Nephron progenitor cell (in vitro differentiated cells): ENCODE data around the gene RASGRF1.

ENCODE experiments used
- DNase-seq: peaks from one replicate; pipeline ENCODE4 v3.0.0; 2021
- H3K27ac Mint-ChIP-seq: 2 replicates; pipeline ENCODE4 v1.8.0; 2021; ENCODE audit warnings: mild to moderate bottlenecking, moderate library complexity, mixed read lengths
- H3K27me3 Mint-ChIP-seq: 2 replicates; pipeline ENCODE4 v1.8.0; 2021; ENCODE audit warnings: mild to moderate bottlenecking, low read depth, mixed read lengths; ENCODE audit not compliant: poor library complexity
- H3K36me3 Mint-ChIP-seq: 2 replicates; pipeline ENCODE4 v1.8.0; 2021; ENCODE audit warnings: low read depth, mixed read lengths
- H3K4me1 Mint-ChIP-seq: 2 replicates; pipeline ENCODE4 v1.8.0; 2021; ENCODE audit warnings: mixed read lengths
- H3K4me3 Mint-ChIP-seq: 2 replicates; pipeline ENCODE4 v1.8.0; 2021; ENCODE audit warnings: mild to moderate bottlenecking, moderate library complexity, mixed read lengths
- H3K9me3 Mint-ChIP-seq: 2 replicates; pipeline ENCODE4 v1.8.0; 2021; ENCODE audit warnings: mild to moderate bottlenecking, moderate library complexity, mixed read lengths
- TF ChIP-seq, protein P1 (sequence below): fragments of 200-600 bp; sonication (generic); IDR thresholded peaks from 2 replicates; pipeline ENCODE4 v1.5.0; 2021; ENCODE audit warnings: antibody characterized with exemption

RASGRF1 gene

GRCh38 chr15:78923480-78924360, 166.9 kb downstream of the RASGRF1 start:
- H3K9me3 Mint-ChIP-seq, result no peaks in the 10 kb centered on the region
- TF ChIP-seq, protein P1, sequence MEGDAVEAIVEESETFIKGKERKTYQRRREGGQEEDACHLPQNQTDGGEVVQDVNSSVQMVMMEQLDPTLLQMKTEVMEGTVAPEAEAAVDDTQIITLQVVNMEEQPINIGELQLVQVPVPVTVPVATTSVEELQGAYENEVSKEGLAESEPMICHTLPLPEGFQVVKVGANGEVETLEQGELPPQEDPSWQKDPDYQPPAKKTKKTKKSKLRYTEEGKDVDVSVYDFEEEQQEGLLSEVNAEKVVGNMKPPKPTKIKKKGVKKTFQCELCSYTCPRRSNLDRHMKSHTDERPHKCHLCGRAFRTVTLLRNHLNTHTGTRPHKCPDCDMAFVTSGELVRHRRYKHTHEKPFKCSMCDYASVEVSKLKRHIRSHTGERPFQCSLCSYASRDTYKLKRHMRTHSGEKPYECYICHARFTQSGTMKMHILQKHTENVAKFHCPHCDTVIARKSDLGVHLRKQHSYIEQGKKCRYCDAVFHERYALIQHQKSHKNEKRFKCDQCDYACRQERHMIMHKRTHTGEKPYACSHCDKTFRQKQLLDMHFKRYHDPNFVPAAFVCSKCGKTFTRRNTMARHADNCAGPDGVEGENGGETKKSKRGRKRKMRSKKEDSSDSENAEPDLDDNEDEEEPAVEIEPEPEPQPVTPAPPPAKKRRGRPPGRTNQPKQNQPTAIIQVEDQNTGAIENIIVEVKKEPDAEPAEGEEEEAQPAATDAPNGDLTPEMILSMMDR, result no peak

GRCh38 chr15:78923015-78923414, 167.6 kb downstream of the RASGRF1 start:
- Mint-ChIP-seq H3K9me3 (no peaks in the 10 kb centered on the region), H3K36me3 (peaks cover 47% of the 10 kb centered on the region), H3K4me3 (no peak overlapping the region), H3K27me3 (no peaks in the 10 kb centered on the region), H3K27ac (no peak overlapping the region), H3K4me1 (no peaks in the 10 kb centered on the region)
- TF ChIP-seq, protein P1, result no peak
- no peak for DNase-seq

More at GRCh38 chr15:78923480-78924360, 166.9 kb downstream of the RASGRF1 start:
- peaks cover 43% of the 10 kb centered on the region for H3K36me3 Mint-ChIP-seq
- no peaks in the 10 kb centered on the region for H3K4me1 Mint-ChIP-seq
- H3K27ac Mint-ChIP-seq, result peak overlapping the region; percentile 54
- no peak overlapping the region for H3K4me3 Mint-ChIP-seq
- DNase-seq, result no peak
- H3K27me3 Mint-ChIP-seq, result no peaks in the 10 kb centered on the region

- Mint-ChIP-seq H3K9me3 (no peaks in the 10 kb centered on the region), H3K36me3 (peaks cover 48% of the 10 kb centered on the region), H3K27ac (peak overlapping the region; percentile 59), H3K4me1 (no peaks in the 10 kb centered on the region), H3K4me3 (no peak overlapping the region), H3K27me3 (no peaks in the 10 kb centered on the region)
- DNase-seq, result no peak
- TF ChIP-seq, protein P1, result no peak
Measured at GRCh38 chr15:78922527-78922926, 168.1 kb downstream of the RASGRF1 start.

- TF ChIP-seq, protein P1, result no peak
- Mint-ChIP-seq H3K4me3 (no peak overlapping the region), H3K4me1 (peaks cover 1% of the 10 kb centered on the region), H3K36me3 (peaks cover 46% of the 10 kb centered on the region), H3K27me3 (no peaks in the 10 kb centered on the region), H3K9me3 (no peaks in the 10 kb centered on the region), H3K27ac (peak overlapping the region; percentile 54)
- no peak for DNase-seq
Measured at GRCh38 chr15:78921940-78922339, 168.6 kb downstream of the RASGRF1 start.

DNA sequence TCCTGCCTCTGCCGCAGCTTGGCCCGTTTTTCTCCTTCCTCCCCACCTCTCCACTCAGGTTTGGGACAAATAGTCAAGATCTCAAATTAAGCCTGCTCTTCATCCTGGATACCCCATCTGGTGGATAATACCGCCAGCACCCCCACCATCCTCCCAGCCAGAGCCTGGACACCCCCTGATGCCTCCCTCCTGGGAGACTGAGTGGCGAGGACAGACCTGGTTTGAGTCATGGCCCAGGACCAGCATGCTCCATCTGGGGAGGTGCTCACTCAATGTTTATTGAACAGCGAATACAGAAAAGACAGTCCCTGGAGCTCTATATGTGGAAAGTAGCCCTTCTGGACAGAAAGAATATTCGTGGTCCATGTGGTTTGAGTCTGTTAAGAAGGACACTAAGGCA, 169.1 kb downstream of the RASGRF1 start:
- Mint-ChIP-seq H3K27me3 (no peaks in the 10 kb centered on the region), H3K36me3 (peaks cover 46% of the 10 kb centered on the region), H3K4me1 (peaks cover 6% of the 10 kb centered on the region), H3K9me3 (no peaks in the 10 kb centered on the region), H3K4me3 (no peak overlapping the region), H3K27ac (peak overlapping the region; percentile 54)
- TF ChIP-seq, protein P1, result no peak
- DNase-seq, result no peak

DNA sequence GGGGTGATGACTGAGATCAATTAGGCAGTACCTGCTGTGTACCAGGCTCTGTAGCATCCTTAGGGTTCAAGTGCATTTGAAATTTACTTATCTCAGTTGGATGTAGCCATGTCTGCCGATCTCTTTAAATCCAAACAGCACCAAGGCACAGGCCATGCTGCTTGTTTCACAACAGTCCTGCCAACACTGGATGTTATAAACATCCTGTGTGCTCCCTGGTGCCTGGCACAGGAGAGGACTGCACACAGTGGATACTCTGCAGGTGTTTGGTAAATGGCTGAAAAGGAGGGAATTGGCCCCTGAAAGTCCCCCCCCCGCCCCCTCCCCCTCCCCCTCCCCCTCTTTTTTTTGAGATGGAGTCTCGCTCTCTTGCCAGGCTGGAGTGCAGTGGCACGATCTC, 172.7 kb downstream of the RASGRF1 start:
- no peaks in the 10 kb centered on the region for H3K9me3 Mint-ChIP-seq
- H3K4me1 Mint-ChIP-seq, result peaks cover 6% of the 10 kb centered on the region
- no peak for DNase-seq
- H3K27me3 Mint-ChIP-seq, result peaks cover 2% of the 10 kb centered on the region
- no peak overlapping the region for H3K27ac Mint-ChIP-seq
- TF ChIP-seq, protein P1, result no peak
- no peak overlapping the region for H3K4me3 Mint-ChIP-seq
- peaks cover 60% of the 10 kb centered on the region for H3K36me3 Mint-ChIP-seq
